NCI-H526 (cell line): ENCODE measurements around the gene NFYA.

ENCODE experiments used
- DNase-seq, 2 experiments: peaks; one replicate each; lab custom pipeline; 2025; lab: John Stamatoyannopoulos, UW

The NFYA gene

GRCh38 chr6:41073203-41073967 is 611 bp downstream of the NFYA start:
- DNase-seq: peak; percentile 50 to 85

- DNase-seq: peak; percentile 27 to 39
Observed at GRCh38 chr6:41073968-41074691, 1.4 kb downstream of the NFYA start.

GRCh38 chr6:41074692-41075436 is 2.1 kb downstream of the NFYA start:
- no peak for DNase-seq

- no peak for DNase-seq
Observed at GRCh38 chr6:41075651-41076626, 3.2 kb downstream of the NFYA start.

- peak; percentile 67 to 80 for DNase-seq
Observed at GRCh38 chr6:41077536-41077935, 4.8 kb downstream of the NFYA start.

- DNase-seq: no peak
Observed at GRCh38 chr6:41078101-41078500, 5.3 kb downstream of the NFYA start.

GRCh38 chr6:41079080-41079479 is 6.3 kb downstream of the NFYA start:
- no peak for DNase-seq

- no peak for DNase-seq
Observed at GRCh38 chr6:41080621-41081020, 7.8 kb downstream of the NFYA start.

- DNase-seq: no peak
Observed at GRCh38 chr6:41083072-41083471, 10.3 kb downstream of the NFYA start.

- no peak for DNase-seq
Observed at GRCh38 chr6:41085182-41085581, 12.4 kb downstream of the NFYA start.

- no peak for DNase-seq
Observed at GRCh38 chr6:41088451-41088850, 15.7 kb downstream of the NFYA start.

- no peak for DNase-seq
Observed at GRCh38 chr6:41090841-41091761, 18.3 kb downstream of the NFYA start.

GRCh38 chr6:41092421-41093140 is 19.8 kb downstream of the NFYA start:
- DNase-seq: peak in 1 of 2 experiments; percentile 38

GRCh38 chr6:41093729-41094128 is 21.0 kb downstream of the NFYA start:
- no peak for DNase-seq

GRCh38 chr6:41097467-41098090 is 24.8 kb downstream of the NFYA start:
- DNase-seq: no peak

- DNase-seq: no peak
Observed at GRCh38 chr6:41098366-41098765, 25.6 kb downstream of the NFYA start.

GRCh38 chr6:41100871-41101287 is 28.1 kb downstream of the NFYA start:
- DNase-seq: no peak

GRCh38 chr6:41103847-41104246 is 31.1 kb downstream of the NFYA start:
- DNase-seq: no peak

- no peak for DNase-seq
Observed at GRCh38 chr6:41111017-41111416, 38.2 kb downstream of the NFYA start.
